OCI-LY3 (cell line): ENCODE results near the gene RECK.
A peak's percentile ranks its signal among the peaks of the same experiment; 100 is the strongest.

Experiments used
- H2AFZ ChIP-seq: fragments of 200-600, 300-600 bp; shearing (Covaris generic); 2 replicates; pipeline ENCODE4 v1.6.0; 2014; ENCODE audit warnings: antibody characterized with exemption, low read depth, low read length
- H3K27ac ChIP-seq: fragments of 200-600, 300-600 bp; sonication (generic); 2 replicates; pipeline ENCODE4 v1.5.1; 2014; ENCODE audit warnings: mild to moderate bottlenecking, low read length, moderate library complexity, mixed read lengths
- H3K27me3 ChIP-seq: fragments of 200-600, 300-600 bp; sonication (generic); 2 replicates; pipeline ENCODE4 v1.6.1; 2014; ENCODE audit warnings: low read depth, low read length, mixed read lengths
- H3K36me3 ChIP-seq: fragments of 200-600, 300-600 bp; sonication (generic); replicated peaks from 2 replicates; pipeline ENCODE3; 2014; ENCODE audit warnings: low read depth, low read length, mixed read lengths
- H3K4me1 ChIP-seq: fragments of 300-600, 200-600 bp; sonication (generic); 2 replicates; pipeline ENCODE4 v1.6.1; 2014; ENCODE audit warnings: low read length, mixed read lengths
- H3K4me2 ChIP-seq: fragments of 200-600, 300-600 bp; sonication (generic); 2 replicates; pipeline ENCODE4 v1.6.1; 2014; ENCODE audit warnings: low read length, mixed read lengths
- H3K4me3 ChIP-seq: fragments of 300-600, 200-600 bp; sonication (generic); 2 replicates; pipeline ENCODE4 v1.5.1; 2014; ENCODE audit warnings: antibody characterized with exemption, mild to moderate bottlenecking, low read length, moderate library complexity
- H3K79me2 ChIP-seq: fragments of 300-600, 200-600 bp; shearing (Covaris generic); 2 replicates; pipeline ENCODE4 v1.6.1; 2014; ENCODE audit warnings: mild to moderate bottlenecking, low read length, mixed read lengths
- H3K9ac ChIP-seq: fragments of 300-600, 200-600 bp; shearing (Covaris generic); 2 replicates; pipeline ENCODE4 v1.6.0; 2014; ENCODE audit warnings: mild to moderate bottlenecking, low read length, moderate library complexity
- H3K9me3 ChIP-seq: fragments of 200-600, 300-600 bp; shearing (Covaris generic); 2 replicates; pipeline ENCODE4 v1.6.1; 2014; ENCODE audit warnings: low read length, mixed read lengths; ENCODE audit not compliant: insufficient read depth
- H4K20me1 ChIP-seq: fragments of 200-600, 300-600 bp; sonication (generic); 2 replicates; pipeline ENCODE4 v1.6.1; 2016; ENCODE audit warnings: low read length, mixed read lengths; ENCODE audit not compliant: insufficient read depth
- EZH2phosphoT487 ChIP-seq: fragments of 200-600 bp; shearing (Covaris generic); IDR thresholded peaks from 2 replicates; pipeline ENCODE4 v1.6.1; 2018; ENCODE audit warnings: antibody characterized with exemption, mixed run types, low read depth
- TF ChIP-seq, protein P1 (sequence below): fragments of 200-600, 300-600 bp; sonication (generic); IDR thresholded peaks from 2 replicates; pipeline ENCODE4 v1.5.1; 2014; ENCODE audit warnings: antibody characterized with exemption, low read length, low read depth

The RECK gene

DNA sequence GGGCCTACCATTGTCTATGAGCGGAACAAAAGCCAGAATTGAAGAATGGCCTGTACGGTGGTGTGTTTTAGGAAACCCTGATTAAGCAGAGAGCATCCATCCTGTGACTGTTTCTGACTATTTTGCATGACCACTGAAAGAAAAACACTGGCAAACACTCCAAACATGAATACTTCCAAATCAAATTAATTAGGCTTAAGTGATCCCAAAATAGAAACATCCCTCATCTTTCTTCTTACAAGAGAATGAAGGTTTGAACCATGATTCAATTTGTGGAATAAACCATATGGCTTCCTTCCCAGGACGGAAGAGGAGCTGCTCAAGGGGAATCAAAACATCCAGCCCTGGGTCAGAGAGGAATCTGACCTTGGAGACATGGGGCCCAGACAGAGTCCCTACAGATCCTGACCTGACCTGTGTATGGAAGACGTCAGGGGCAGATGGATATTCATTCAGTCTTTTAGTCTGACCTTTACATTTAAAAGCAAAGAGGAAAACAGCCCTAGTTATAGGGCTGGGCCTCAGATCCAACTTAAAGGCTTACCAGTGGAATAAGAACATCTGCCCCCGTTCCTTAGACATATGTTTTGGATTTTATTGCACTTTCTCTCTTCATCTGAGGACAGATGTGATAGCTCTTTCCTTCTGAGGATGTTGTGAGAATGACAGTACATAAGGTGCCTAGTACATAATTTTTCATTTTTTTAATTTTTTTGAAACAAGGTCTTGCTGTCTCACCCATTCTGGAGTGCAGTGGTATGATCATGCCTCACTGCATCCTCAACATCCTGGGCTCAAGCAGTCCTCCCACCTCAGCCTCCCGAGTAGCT lies 17.6 kb upstream of the RECK start:
- no peaks in the 10 kb centered on the region for H3K9me3 ChIP-seq
- no peaks in the 10 kb centered on the region for H4K20me1 ChIP-seq
- H3K79me2 ChIP-seq: no peaks in the 10 kb centered on the region
- no peak overlapping the region for H3K4me3 ChIP-seq
- H3K9ac ChIP-seq: no peak overlapping the region
- no peak overlapping the region for H3K4me2 ChIP-seq
- H3K27me3 ChIP-seq: no peaks in the 10 kb centered on the region
- H3K4me1 ChIP-seq: peaks cover 15% of the 10 kb centered on the region
- H3K27ac ChIP-seq: no peak overlapping the region
- TF ChIP-seq, protein P1, sequence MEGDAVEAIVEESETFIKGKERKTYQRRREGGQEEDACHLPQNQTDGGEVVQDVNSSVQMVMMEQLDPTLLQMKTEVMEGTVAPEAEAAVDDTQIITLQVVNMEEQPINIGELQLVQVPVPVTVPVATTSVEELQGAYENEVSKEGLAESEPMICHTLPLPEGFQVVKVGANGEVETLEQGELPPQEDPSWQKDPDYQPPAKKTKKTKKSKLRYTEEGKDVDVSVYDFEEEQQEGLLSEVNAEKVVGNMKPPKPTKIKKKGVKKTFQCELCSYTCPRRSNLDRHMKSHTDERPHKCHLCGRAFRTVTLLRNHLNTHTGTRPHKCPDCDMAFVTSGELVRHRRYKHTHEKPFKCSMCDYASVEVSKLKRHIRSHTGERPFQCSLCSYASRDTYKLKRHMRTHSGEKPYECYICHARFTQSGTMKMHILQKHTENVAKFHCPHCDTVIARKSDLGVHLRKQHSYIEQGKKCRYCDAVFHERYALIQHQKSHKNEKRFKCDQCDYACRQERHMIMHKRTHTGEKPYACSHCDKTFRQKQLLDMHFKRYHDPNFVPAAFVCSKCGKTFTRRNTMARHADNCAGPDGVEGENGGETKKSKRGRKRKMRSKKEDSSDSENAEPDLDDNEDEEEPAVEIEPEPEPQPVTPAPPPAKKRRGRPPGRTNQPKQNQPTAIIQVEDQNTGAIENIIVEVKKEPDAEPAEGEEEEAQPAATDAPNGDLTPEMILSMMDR: no peak
- TF ChIP-seq EZH2phosphoT487: no peak
- H2AFZ ChIP-seq: no peak overlapping the region
- H3K36me3 ChIP-seq: no peaks in the 10 kb centered on the region

DNA sequence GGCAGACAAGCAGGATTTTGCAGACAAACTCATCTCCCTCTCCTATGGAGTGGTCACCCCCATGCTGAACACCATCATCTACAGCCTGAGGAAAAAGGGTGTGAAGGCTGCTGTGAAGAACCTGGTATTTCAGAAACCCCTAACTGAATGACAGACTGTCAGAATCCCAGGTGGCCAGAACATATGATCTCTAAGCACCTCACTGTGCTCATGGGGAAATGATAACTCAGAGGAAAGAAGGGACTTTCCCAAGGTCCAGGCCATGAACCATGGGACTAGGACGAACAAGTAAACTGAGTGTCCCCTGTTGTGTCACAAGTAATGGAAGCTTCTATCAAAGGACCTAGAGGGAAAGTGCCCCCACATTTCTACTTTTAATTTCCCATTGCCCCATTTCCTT lies 14.7 kb upstream of the RECK start:
- no peak overlapping the region for H3K4me3 ChIP-seq
- H3K4me2 ChIP-seq: peak overlapping the region; percentile 23; the same call in 1 of the 2 replicates
- H2AFZ ChIP-seq: no peak overlapping the region
- H3K79me2 ChIP-seq: no peaks in the 10 kb centered on the region
- no peaks in the 10 kb centered on the region for H3K27me3 ChIP-seq
- H3K9me3 ChIP-seq: no peaks in the 10 kb centered on the region
- no peak overlapping the region for H3K27ac ChIP-seq
- peaks cover 15% of the 10 kb centered on the region for H3K4me1 ChIP-seq
- no peak overlapping the region for H3K9ac ChIP-seq
- no peaks in the 10 kb centered on the region for H3K36me3 ChIP-seq
- TF ChIP-seq EZH2phosphoT487: no peak
- TF ChIP-seq, protein P1: no peak
- no peaks in the 10 kb centered on the region for H4K20me1 ChIP-seq

DNA sequence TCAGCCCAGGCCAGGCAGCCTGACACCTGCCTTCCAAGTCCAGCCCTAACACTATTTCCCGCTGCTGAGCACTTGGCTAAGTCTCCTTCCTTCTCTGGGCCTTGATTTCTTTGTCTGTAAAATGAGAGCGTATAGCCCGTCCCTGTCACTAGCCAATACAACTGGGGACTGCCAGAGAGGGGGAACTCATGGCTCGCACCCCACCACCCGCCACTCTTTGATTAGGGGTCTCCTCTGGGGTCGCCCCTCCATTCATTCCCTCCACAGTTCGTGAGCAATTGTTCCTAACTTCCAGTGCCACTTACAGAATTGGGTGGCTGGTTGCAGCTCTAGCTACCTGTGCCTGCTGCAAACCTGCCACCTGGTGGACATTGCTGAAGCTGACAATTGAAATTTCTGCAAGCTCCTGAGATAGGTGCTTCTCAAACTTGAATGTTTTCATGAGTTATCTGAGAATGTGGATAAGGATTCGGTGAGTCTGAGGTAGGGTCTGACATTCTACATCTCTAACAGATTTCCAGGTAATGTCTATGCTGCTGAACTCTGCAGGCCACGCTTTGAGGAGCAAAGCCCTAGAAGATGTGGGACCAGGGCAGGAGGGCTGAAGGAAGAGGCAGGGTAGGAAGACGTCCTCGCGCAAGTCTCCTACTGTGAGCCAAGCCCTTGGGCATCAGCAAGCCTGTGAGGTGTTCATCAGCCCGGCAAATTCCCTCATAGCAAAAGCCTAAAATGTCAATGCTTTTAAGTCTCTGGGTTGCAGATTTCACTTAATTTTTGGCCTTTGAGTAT lies 13.3 kb upstream of the RECK start:
- H2AFZ ChIP-seq: no peak overlapping the region

DNA sequence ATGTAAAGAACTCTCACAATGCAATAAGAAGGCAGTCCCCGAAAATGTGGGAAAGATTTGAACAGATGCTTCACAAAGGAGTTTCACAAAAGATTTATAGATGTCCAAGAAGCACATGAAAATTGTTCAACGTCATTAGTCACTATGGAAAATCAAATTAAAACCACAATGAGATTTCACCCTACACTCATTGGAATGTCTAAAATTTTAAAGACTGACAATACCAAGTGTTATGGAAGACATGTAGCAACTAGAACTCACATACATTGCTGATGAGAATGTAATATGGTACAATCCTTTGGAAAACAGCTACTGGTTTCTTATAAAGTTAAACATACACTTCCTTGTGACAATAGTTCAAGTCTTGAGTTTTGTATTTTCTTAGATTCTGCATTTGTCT lies 11.0 kb upstream of the RECK start:
- H3K4me1 ChIP-seq: peaks cover 15% of the 10 kb centered on the region
- H3K79me2 ChIP-seq: no peaks in the 10 kb centered on the region
- H3K27ac ChIP-seq: no peak overlapping the region
- no peaks in the 10 kb centered on the region for H4K20me1 ChIP-seq
- H2AFZ ChIP-seq: no peak overlapping the region
- no peaks in the 10 kb centered on the region for H3K9me3 ChIP-seq
- H3K36me3 ChIP-seq: no peaks in the 10 kb centered on the region
- no peak for TF ChIP-seq EZH2phosphoT487
- TF ChIP-seq, protein P1: no peak
- no peak overlapping the region for H3K9ac ChIP-seq
- no peak overlapping the region for H3K4me3 ChIP-seq
- no peak overlapping the region for H3K4me2 ChIP-seq
- H3K27me3 ChIP-seq: peaks cover 20% of the 10 kb centered on the region

More for the DNA sequence above, 13.3 kb upstream of the RECK start:
- H3K36me3 ChIP-seq: no peaks in the 10 kb centered on the region
- H3K4me3 ChIP-seq: no peak overlapping the region
- no peak overlapping the region for H3K9ac ChIP-seq
- TF ChIP-seq, protein P1: peak; percentile 92
- no peak for TF ChIP-seq EZH2phosphoT487
- H3K4me2 ChIP-seq: no peak overlapping the region
- H3K4me1 ChIP-seq: peaks cover 15% of the 10 kb centered on the region
- no peaks in the 10 kb centered on the region for H4K20me1 ChIP-seq
- H3K27ac ChIP-seq: no peak overlapping the region
- no peaks in the 10 kb centered on the region for H3K27me3 ChIP-seq
- H3K79me2 ChIP-seq: no peaks in the 10 kb centered on the region
- no peaks in the 10 kb centered on the region for H3K9me3 ChIP-seq
